Keratinocyte (primary cell): ENCODE data around the gene ARIH1. TPM values are rescaled to one million over a fixed set of nuclear protein-coding genes. Genes with fewer than 3 reads are reported as not detected.
A peak's percentile ranks its signal among the peaks of the same experiment; 100 is the strongest.

ENCODE experiments used
- DNase-seq: peaks from one replicate; pipeline ENCODE4 v3.0.0-alpha.2; 2011; ENCODE audit warnings: low read depth, missing footprints, low spot score
- FAIRE-seq: peaks from 2 replicates; lab custom pipeline; 2011; peaks lifted over from hg19 to GRCh38; lab: Jason Lieb, UNC
- H2AFZ ChIP-seq: 2 replicates; pipeline ENCODE4 v1.6.0; 2012; ENCODE audit warnings: low read length, control low read depth, inconsistent platforms; ENCODE audit not compliant: control insufficient read depth
- H3K27ac ChIP-seq: 2 replicates; pipeline ENCODE4 v1.5.1; 2011; ENCODE audit warnings: low read length; ENCODE audit not compliant: control insufficient read depth, insufficient read depth
- H3K27me3 ChIP-seq: 3 replicates; pipeline ENCODE4 v1.6.0; 2011; ENCODE audit warnings: low read length; ENCODE audit not compliant: control insufficient read depth, insufficient read depth; ENCODE audit errors: extremely low read depth
- H3K36me3 ChIP-seq, 2 experiments: 2 replicates in 1 of 2; 3 replicates in 1 of 2; pipeline ENCODE4 v1.5.1; 2011; ENCODE audit warnings: low read length in 2 of 2, mild to moderate bottlenecking in 1 of 2; ENCODE audit not compliant: control insufficient read depth in 2 of 2, insufficient read depth in 2 of 2; ENCODE audit errors: extremely low read depth in 1 of 2
- H3K4me1 ChIP-seq: 3 replicates; pipeline ENCODE4 v1.5.1; 2011; ENCODE audit warnings: low read length; ENCODE audit not compliant: control insufficient read depth, insufficient read depth; ENCODE audit errors: extremely low read depth
- H3K4me2 ChIP-seq: 3 replicates; pipeline ENCODE4 v1.6.0; 2011; ENCODE audit warnings: low read depth, low read length; ENCODE audit not compliant: control insufficient read depth, insufficient read depth; ENCODE audit errors: extremely low read depth
- H3K4me3 ChIP-seq, 3 experiments: fragments of 200-600 bp in 1 of 3; sonication (generic) in 1 of 3; 2 replicates in 2 of 3; 3 replicates in 1 of 3; pipeline ENCODE4 v1.5.1; 2011 to 2016; ENCODE audit warnings: low read length in 3 of 3, mild to moderate bottlenecking in 3 of 3, control low read depth in 2 of 3, inconsistent platforms in 1 of 3, low read depth in 1 of 3, mixed read lengths in 1 of 3, mixed run types in 1 of 3, moderate library complexity in 1 of 3; ENCODE audit not compliant: control insufficient read depth in 2 of 3, insufficient read depth in 2 of 3; ENCODE audit errors: extremely low read depth in 1 of 3
- H3K79me2 ChIP-seq: 2 replicates; pipeline ENCODE4 v1.6.0; 2012; ENCODE audit warnings: low read length; ENCODE audit not compliant: control insufficient read depth, insufficient read depth
- H3K9ac ChIP-seq: 3 replicates; pipeline ENCODE4 v1.6.0; 2011; ENCODE audit warnings: low read length; ENCODE audit not compliant: control insufficient read depth, insufficient read depth; ENCODE audit errors: extremely low read depth
- H3K9me1 ChIP-seq: 3 replicates; pipeline ENCODE4 v1.6.0; 2011; ENCODE audit warnings: low read length; ENCODE audit not compliant: control insufficient read depth, insufficient read depth; ENCODE audit errors: extremely low read depth
- H3K9me3 ChIP-seq: 2 replicates; pipeline ENCODE4 v1.5.1; 2012; ENCODE audit warnings: low read depth, low read length; ENCODE audit not compliant: control insufficient read depth
- H4K20me1 ChIP-seq: 3 replicates; pipeline ENCODE4 v1.6.0; 2011; ENCODE audit warnings: low read length; ENCODE audit not compliant: control insufficient read depth, insufficient read depth; ENCODE audit errors: extremely low read depth
- EZH2 ChIP-seq: IDR thresholded peaks from one replicate; pipeline ENCODE4 v1.6.1; 2012; ENCODE audit warnings: inconsistent platforms, mild to moderate bottlenecking, low read length, moderate library complexity
- dilution Hi-C: fragments of 300-500 bp; cut with MboI; formaldehyde crosslinking; loops from one replicate; pipeline ENCODE4 v1.7.0; 2020; ENCODE audit warnings: low sequenced_read_pairs; ENCODE audit not compliant: extremely low pct_ligation_motif_present
- polyA plus RNA-seq, 5 experiments: library from polyadenylated mRNA; depleted of rRNA in 3 of 5; stranded (reverse) in 3 of 5; stranded (forward) in 1 of 5; unstranded in 1 of 5; fragments of >200 nt; gene quantifications; 1 replicate in 1 of 5; 2 replicates in 3 of 5; 3 replicates in 1 of 5; pipeline versions ENCODE4 v1.2.1 to v1.2.3, GENCODE V29; 2011 to 2012; ENCODE audit warnings: missing spikeins in 2 of 5, low read depth in 1 of 5, low replicate concordance in 1 of 5
- TF ChIP-seq, protein P1 (sequence below), 3 experiments: IDR thresholded peaks in 1 of 3; conservative IDR thresholded peaks in 1 of 3; optimal IDR thresholded peaks in 1 of 3; 2 replicates in 2 of 3; 3 replicates in 1 of 3; pipeline versions ENCODE3 to v1.5.1; 2011; ENCODE audit warnings: low read length in 3 of 3, mild to moderate bottlenecking in 3 of 3, moderate library complexity in 2 of 3, control low read depth in 1 of 3, inconsistent platforms in 1 of 3; ENCODE audit not compliant: insufficient read depth in 2 of 3; ENCODE audit errors: extremely low read depth in 1 of 3

ARIH1 gene
- polyA plus RNA-seq, 1 donor (not counting 4 experiments of a cell fraction or from before 2014, with no cell fraction given) = 70.6 TPM

DNA sequence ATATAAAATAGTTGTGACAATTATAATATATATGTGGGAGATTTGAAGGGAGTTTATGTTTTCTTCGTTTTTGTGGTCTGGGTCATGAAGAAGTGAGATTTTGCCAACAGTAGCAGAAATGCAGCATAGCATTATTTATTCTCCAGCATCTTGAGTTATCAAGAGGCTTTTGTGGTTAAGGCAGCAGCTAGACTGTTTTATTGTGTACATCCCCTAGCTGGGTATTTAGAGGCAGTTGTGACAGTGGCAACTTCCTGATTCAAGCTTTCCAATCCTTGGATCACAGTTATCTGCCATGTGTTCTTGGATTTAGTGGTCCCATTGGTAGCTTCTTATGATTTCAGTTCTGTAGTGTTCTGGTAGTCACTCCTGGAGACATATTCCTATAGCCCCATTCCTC, 29.0 kb downstream of the ARIH1 start:
- Histone ChIP-seq H3K27ac (no peak overlapping the region), H3K9me3 (no peaks in the 10 kb centered on the region), H3K79me2 (peaks cover 97% of the 10 kb centered on the region), H3K4me3 (no peak overlapping the region), H4K20me1 (peaks cover 10% of the 10 kb centered on the region), H3K4me2 (no peak overlapping the region), H3K9me1 (no peaks in the 10 kb centered on the region), H3K9ac (no peak overlapping the region), H2AFZ (no peak overlapping the region), H3K27me3 (no peaks in the 10 kb centered on the region), H3K4me1 (no peaks in the 10 kb centered on the region), H3K36me3 (no peaks in the 10 kb centered on the region)
- FAIRE-seq (peak; percentile 55), DNase-seq (no peak)
- TF ChIP-seq, protein P1, sequence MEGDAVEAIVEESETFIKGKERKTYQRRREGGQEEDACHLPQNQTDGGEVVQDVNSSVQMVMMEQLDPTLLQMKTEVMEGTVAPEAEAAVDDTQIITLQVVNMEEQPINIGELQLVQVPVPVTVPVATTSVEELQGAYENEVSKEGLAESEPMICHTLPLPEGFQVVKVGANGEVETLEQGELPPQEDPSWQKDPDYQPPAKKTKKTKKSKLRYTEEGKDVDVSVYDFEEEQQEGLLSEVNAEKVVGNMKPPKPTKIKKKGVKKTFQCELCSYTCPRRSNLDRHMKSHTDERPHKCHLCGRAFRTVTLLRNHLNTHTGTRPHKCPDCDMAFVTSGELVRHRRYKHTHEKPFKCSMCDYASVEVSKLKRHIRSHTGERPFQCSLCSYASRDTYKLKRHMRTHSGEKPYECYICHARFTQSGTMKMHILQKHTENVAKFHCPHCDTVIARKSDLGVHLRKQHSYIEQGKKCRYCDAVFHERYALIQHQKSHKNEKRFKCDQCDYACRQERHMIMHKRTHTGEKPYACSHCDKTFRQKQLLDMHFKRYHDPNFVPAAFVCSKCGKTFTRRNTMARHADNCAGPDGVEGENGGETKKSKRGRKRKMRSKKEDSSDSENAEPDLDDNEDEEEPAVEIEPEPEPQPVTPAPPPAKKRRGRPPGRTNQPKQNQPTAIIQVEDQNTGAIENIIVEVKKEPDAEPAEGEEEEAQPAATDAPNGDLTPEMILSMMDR (optimal IDR thresholded peaks at IDR 0.05 in 1 of 3, IDR thresholded peaks at IDR 0.05 in 1 of 3, conservative IDR thresholded peaks at IDR 0.05 in 1 of 3; ENCODE audit: extremely low read depth in 1 of 3, insufficient read depth in 2 of 3, low read length in 3 of 3) = no peak
- no peak for TF ChIP-seq EZH2
- dilution Hi-C loops = no loop called here

DNA sequence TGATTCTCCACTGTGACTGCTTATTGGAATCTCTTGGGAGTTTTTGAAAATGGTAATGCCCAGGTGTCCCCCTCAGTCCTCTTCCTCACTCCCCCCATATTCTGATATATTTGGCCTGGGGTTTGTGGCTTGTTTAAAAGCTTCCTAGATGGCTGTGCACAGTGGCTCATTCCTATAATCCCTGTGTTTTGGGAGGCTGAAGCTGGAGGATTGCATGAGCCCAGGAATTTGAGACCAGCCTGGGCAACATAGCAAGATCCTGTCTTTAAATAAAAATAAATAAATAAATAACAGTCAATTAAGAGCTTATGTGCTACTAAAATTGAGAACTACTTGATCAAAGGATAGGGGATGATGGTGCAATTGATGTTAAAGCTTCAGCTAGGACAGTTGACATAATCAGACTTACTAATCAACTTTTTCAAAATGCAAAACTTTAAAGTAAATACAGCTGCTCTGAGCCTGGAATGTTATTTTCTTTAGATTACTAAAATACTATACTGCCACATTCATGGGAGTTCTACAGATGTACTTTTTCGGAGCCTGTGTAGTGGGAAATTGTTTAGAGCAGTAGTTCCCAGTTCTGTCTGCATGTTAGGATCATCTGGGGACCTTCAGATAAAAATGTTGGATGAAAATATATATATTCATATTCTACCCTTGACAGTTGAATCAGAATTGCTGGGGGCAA, 33.4 kb downstream of the ARIH1 start:
- H3K4me3 ChIP-seq = no peak overlapping the region
- no peaks in the 10 kb centered on the region for H3K9me3 ChIP-seq
- H3K27ac ChIP-seq = no peak overlapping the region
- no peak for FAIRE-seq
- no peak overlapping the region for H3K9ac ChIP-seq
- dilution Hi-C loops = no loop called here
- TF ChIP-seq, protein P1 (optimal IDR thresholded peaks at IDR 0.05 in 1 of 3, IDR thresholded peaks at IDR 0.05 in 1 of 3, conservative IDR thresholded peaks at IDR 0.05 in 1 of 3; ENCODE audit: extremely low read depth in 1 of 3, insufficient read depth in 2 of 3, low read length in 3 of 3) = no peak
- TF ChIP-seq EZH2 = no peak
- no peaks in the 10 kb centered on the region for H3K9me1 ChIP-seq
- peaks cover 10% of the 10 kb centered on the region for H4K20me1 ChIP-seq
- no peak overlapping the region for H2AFZ ChIP-seq
- DNase-seq = no peak
- no peaks in the 10 kb centered on the region for H3K36me3 ChIP-seq
- no peaks in the 10 kb centered on the region for H3K4me1 ChIP-seq
- H3K27me3 ChIP-seq = no peaks in the 10 kb centered on the region
- no peak overlapping the region for H3K4me2 ChIP-seq
- peaks cover 98% of the 10 kb centered on the region for H3K79me2 ChIP-seq
